ENCODE results near the gene UBE4B. TPM values are rescaled to one million over a fixed set of nuclear protein-coding genes. Genes with fewer than 3 reads are reported as not detected.

The UBE4B gene
- total RNA-seq, 1 experiment from 2014 or later, result 33.5 TPM

DNA sequence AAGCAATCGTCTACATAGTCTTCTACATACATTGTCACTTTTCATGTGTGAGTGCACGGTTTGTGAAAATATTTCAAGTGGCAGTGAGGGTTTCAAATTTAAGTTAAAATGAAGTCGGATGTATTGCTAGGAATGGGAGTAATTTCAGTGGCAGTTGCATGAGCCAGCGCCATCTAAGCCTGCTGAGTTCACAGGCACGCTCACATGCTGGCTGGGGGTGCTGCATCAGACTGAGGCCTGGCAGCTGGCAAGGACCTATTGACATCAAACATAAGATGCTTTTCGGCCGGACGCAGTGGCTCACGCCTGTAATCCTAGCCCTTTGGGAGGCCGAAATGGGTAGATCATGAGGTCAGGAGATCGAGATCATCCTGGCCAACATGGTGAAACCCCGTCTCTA is 80.7 kb downstream of the UBE4B start:
- DNase-seq (ENCODE audit: low read depth), result no peak

DNA sequence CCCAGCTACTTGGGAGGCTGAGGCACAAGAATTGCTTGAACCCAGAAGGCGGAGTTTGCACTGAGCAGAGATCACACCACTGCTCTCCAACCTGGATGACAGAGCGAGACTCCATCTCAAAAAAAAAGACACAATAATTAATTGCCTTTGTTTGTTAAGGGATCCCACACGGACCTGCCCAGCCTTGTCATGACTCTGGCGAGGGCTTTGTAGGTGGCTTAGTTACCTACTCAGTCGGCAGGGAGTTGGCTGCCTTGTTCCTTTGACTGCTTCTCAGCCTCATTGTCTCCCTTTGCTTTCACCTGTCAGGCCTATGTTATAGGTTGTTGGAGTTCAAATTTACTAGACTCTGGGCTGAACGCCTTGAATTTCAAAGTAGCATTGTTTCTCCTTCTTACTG is 82.0 kb downstream of the UBE4B start:
- no peak for DNase-seq (ENCODE audit: low read depth)

DNA sequence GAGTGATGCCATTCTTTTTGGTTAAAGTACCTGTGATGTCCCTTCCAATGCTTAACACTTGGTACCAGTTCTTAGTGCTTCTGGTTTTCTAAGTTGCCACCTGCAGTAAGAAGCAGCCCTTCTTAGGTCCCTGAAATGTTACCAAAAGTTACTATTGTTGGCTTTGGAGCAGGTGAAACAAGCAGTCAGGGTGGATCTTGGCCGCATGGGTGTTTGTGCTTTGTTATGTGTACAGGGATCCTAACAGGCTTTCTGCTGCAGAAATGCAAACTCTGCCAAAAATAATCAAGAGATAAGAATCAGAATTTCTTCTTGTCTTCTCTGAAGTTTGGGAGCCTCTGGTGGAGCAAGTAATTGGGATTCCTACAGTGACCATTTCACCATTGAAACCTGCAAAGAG is 84.4 kb downstream of the UBE4B start:
- no peak for DNase-seq (ENCODE audit: low read depth)

DNA sequence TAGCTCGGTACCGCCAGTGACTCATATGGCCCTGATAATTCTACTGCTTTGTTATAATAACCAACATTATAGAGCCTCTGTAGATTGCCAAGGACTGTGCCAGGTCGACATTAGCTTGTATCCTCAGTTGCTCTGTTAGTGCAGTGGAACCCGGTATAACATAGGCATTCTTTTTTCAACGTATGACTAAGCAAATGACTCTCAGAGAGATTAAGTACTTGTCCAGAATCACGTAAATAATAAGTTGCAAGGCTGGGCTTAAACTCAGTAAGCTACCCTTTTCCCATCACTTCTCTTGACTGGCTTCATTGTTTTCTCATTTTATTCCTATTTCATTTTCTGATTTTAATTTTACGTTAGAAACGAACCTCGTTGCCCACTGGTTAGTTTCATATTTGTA is 85.1 kb downstream of the UBE4B start:
- DNase-seq (ENCODE audit: low read depth), result no peak

DNA sequence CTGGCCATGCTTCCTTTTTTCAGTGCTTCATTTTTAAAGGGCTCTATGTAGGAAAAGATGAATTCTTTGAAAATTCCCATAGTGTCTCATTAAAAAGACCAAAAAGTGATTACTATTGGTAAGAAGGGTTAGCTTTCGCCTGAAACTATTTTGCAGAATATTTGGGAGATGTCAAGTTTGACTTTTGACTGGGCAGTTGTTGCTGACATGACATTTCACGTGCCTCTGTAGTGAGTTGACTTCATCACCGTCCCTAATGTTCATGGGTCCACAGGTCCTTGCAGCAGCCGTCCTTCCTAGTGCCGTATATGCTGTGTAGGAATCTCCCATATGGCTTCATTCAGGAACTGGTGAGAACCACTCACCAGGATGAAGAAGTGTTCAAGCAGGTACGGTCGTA is 88.9 kb downstream of the UBE4B start:
- DNase-seq (ENCODE audit: low read depth), result no peak

DNA sequence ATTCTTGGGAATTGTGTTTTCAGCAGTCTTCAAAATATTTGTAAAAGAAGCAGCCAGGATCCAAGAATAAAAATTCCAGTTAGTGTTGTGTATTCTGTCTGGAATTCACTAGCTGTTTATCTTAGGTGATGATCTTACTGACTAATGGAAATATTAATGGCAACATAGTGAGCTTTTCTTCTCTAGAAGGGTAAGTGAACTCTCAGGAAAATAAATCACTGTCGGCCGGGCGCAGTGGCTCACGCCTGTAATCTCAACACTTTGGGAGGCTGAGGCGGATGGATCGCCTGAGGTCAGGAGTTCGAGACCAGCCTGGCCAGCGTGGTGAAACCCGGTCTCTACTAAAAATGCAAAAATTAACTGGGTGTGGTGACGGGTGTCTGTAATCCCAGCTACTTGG is 90.2 kb downstream of the UBE4B start:
- no peak for DNase-seq (ENCODE audit: low read depth)

DNA sequence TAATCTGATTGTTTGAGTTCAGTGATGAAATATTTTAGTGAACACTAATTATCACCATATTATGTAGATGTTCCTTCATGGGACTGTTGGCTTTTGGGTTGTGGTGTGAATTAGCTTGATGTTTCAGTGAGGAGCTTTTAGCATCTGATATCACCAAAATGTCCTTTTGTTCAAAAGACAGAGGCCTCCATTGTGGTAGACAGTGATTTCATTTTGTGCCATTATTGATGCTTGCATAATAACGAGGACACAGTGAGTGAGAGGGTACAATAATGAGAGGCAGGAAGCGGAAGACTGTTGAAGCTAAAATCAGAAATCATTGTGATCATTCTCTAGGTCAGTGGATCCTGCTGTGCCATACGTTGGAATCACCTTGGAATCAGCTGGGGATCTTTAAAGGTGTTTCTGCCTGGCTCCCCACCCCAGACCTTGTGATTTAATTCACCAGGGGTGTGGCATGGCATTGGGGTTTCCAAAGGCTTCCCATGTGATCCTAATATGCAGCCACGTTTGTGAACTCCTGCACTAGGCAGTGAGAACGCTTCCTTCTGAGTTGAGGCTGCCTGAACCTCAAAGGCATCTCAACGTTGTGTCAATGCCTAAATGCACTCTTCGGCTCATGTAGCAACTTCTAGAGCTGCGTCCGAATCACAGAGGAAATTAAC is 95.5 kb downstream of the UBE4B start:
- DNase-seq (ENCODE audit: low read depth), result no peak

DNA sequence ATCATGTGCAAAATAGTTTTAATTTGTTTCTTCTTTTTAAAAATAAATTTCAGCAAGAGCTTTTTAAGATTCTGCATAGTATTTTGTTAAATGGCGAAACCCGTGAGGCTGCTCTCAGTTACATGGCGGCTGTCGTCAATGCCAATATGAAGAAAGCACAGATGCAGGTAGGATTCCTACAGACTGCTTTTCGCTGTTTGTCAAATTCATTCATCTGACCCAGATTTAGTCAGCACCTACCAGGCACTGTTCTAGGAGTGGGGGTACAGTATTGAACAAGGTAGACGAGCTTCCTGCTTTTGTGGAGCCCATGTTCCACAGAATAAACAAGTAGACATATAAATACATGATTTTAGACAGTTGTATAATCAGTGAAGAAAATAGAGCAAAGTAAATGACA is 99.6 kb downstream of the UBE4B start:
- no peak for DNase-seq (ENCODE audit: low read depth)

DNA sequence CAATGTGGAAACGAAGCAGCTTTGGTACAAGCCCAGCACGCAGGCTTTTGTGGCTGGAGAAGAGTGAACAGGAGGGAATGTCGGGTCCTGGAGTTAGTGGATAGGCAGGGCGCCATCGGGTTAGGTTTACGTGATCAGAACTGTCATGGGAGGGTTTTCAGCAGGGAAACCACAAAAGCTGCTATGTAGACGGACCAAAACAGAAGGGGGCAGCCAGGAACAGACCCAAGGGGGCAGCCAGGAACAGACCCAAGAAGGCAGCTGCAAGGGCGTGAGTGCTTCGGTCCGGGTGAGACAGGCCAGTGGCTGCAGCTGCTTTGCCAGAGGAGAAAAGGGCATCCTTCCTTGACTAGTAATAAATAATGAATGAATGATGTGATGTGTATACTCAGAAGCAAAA is 100.1 kb downstream of the UBE4B start:
- no peak for DNase-seq (ENCODE audit: low read depth)

DNA sequence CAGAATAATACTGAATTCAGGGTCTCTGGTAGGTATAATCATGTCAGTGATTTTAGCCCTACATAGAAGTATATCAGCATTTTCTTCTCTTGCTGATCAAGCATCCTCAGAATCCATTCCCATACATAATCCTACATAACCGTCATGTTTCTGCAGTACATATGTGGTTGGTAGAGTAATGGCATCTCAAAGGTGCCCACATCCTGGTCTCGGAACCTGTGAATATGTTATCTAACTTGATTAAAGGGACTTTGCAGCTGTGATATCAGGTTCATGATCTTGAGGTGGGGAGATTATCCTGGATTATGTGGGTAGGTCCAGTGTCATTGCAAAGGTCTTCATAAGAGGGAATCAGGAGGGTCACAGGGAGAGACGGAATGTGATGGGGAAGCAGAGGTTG is 108.2 kb downstream of the UBE4B start:
- DNase-seq (ENCODE audit: low read depth), result no peak

DNA sequence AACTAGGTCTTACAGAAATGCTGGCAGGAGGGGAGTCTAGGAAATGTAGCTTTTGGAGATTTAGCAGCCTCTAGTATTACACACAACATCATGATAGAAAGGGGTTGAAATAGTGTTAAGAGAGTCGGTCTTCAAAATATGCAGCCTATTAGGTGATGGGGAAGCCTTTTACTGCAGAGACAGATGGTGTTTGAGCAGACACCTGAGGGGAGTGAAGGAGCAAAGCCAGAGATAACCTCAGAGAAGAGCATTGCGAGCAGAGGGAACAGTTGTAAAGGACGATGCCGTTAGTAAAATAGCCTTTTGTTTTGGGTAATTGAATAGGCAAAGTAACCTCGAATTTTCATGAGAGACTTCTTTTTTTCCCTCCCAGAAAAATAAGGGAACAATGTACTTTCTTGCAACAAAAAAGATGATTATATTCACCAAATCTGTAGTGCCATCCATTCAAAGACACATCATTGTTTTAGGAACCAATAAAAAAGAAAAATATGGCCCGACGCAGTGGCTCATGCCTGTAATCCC is 111.3 kb downstream of the UBE4B start:
- no peak for DNase-seq (ENCODE audit: low read depth)

DNA sequence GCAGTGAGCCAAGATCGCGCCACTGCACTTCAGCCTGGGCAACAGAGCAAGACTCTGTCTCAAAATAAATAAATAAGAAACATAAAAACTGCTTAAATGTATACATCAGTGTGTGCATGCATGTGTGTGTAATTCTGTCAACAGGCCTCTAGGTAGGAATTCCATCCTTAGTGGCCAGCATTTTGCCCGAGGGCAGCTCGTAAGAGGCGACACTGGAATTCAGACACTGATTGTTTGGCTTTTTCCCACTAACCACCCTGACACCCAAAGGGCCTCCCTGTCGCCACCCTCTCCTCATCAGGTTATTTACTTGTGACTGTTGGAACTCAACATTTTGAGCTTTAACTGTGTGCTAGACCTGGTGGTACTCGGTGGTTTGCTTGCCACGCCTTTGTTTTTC is 113.6 kb downstream of the UBE4B start:
- peak; percentile 11 for DNase-seq (ENCODE audit: low read depth)

DNA sequence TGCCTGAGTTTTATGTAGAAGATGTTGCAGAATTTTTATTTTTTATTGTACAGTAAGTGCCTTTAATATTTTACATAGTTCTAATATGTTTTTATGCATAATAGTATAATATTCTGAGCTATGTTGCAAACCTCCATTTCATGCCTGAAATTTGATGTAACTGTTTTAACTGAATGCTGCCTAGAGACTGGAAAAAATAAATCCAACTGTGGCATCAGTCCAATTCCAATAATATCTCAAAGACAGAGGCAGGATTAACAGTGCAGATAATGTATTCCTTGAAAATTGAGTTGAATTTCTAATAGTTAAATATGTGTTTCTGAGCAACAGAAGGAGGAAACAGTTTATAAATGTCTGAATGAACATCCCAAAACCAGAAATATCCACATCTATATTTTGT is 116.5 kb downstream of the UBE4B start:
- no peak for DNase-seq (ENCODE audit: low read depth)

DNA sequence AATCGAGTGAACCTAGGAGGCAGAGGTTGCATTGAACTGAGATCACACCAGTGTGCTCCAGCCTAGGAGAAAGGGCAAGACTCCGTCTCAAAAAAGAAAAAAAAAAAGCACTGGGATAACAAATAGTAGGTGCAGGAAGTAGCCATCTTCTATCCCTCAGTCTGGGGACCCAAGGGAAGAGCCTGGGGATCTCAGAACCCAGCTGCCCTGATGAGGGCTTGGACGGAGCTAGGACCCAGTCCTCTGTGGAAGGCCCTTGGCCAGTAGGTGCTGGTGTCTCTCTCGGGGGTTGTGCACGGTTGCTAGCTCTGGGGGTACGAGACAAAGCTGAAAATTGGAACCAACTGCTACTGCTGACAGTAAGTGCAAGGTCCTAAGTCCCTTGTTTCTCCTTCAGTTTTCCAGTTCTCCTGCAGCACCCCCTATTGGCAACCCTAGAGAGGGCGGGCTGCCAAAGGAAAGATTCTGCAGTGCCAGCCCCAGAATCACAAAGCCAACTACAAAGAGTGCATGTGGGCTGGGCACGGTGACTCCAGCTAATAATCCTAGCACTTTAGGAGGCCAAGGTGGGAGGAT is 120.0 kb downstream of the UBE4B start:
- peak; percentile 50 for DNase-seq (ENCODE audit: low read depth)

DNA sequence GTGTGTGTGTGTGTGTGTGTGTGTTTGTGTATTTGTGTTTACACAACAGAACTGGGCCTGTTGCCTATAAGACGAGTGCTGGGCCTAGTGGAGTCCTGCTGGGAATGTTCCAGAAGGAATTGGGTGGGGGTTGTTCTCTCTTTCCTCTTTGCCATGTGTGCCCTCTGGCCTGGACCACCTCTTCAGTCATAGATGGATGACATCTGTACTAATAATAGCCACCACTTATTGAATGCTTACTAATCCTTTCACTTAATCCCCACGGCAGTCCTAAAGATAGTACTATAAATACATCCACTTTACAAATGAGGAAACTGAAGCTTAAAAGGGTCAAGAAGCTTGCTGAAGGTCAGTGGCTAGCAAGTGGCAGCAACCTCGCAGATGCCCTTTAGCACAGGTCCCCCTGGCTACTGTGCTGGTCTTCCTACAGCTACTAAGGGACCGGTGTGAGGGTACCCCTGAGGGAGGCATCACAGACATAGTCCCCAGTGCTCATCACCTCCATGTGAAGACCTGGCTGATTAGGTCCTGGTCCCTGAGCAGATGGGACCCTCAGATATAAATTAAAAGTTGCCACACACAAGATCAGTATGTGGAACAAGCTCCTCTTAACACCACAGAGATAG is 122.4 kb downstream of the UBE4B start:
- DNase-seq (ENCODE audit: low read depth), result no peak

DNA sequence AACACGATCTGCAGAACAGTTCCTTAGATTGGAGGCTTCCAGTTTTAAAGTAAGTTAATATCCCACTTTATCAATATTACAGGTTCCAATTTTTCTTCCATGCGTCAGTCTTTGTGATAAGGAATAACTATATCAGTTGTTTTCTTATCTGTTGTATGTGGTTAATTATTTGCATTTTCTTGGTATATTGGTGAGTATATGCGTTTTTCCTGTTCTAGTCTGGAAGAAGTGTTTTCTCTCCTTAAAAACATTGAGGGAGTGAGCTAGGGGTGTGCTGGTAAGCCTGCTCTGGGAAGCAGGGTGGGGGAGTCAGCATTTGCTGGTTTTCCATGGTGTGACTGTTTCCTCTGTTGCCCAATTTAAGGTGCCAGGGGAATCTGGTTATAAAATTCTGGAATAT is 127.4 kb downstream of the UBE4B start:
- DNase-seq (ENCODE audit: low read depth), result no peak

DNA sequence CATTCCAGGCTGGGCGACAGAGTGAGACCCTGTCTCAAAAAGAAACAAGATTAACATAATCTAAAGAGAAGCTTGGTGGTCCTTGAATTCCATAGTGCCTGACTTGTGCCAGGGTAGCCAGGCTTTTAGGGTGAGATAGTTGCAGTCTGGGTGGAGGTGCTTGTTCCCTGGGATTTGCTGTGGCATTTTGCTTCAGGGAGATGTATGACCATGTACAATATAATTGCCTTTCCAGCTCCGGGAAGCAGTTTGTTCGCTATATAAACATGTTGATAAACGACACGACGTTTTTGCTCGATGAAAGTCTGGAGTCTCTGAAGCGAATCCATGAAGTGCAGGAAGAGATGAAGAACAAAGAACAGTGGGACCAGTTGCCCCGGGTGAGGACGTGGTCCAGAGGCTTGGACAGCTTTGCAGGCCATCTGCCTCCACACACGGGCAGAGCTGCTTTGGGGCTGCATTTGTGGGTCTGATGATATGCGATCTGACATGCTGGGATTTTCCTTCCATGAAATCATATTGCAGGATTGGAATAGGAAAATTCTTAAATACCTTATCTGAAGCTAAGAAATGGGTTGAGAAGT is 128.2 kb downstream of the UBE4B start:
- DNase-seq (ENCODE audit: low read depth), result no peak

DNA sequence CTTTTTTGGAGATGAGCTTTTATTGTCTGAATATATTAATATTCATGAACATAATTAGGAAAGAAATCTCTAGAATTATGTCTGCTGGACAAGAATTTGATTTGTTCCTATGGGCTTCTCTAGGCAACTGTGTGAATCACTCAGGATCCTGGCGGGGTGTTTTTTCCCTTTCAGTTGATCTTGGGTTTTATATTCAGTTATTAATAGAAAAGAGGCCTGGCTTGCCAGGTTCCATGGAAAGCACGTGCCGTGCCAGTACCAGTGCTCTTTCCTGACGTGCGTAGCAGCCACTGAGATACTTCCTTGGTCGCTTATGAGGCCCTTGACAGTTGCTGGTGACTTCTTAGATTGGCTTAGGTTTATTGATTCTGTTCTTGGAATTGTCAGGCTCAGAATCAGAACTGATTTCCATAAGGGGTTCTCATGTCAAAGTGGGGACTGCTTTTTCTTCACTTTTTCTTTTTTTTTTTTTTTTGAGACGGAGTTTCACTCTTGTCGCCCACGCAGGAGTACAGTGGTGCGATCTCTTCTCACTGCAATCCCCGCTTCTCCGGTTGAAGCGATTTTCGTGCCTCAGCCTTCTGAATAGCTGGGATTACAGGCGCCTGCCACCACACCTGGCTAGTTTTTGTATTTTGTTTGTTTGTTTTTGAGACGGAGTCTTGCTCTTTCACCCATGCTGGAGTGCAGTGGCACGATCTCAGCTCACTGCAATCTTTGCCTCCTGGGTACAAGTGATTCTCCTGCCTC is 129.0 kb downstream of the UBE4B start:
- DNase-seq (ENCODE audit: low read depth), result no peak

DNA sequence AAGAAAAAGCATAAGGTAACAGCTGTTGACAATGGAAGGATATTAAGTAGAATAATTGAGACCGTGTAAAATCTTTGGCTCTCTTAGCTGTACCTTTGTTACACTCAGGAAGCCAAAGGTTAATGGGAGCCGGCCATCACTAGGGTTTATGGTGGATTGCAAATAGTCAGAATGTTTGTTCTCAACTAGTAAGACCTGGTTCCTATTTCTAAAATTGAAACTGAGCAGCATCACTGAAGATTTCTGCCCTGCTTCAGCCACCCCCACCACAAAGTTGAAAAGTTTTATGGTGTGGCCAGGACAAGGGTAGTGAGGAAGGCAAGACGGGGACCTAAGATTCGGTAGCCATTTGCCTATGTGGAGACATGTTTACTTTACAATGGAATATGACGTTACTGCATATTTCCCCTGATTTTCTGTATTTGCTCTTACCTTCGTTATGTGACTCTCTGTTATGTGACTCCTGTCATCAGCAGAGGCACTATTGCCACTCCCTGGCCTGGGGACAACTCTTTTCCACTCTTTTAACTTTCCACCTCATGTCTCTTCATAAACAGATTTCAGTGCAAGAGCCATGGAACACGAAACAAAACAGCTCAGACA is 136.3 kb downstream of the UBE4B start:
- DNase-seq (ENCODE audit: low read depth), result no peak

DNA sequence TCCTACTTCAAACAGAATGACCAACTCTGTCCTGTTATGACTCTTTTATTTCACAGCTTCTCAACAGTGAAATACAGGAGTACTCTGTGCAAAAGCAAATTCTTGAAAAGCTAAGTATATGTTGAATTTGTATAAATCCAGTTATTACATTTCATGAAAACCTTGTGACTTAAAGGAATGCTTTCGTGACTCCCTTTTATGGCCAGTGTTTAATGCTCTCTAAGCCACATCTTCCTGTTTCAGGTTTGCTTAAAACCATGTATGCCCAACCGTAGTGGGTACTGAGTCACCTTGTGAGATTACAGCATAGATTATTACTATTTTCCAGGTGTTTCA is 137.4 kb downstream of the UBE4B start:
- DNase-seq (ENCODE audit: low read depth), result no peak

DNA sequence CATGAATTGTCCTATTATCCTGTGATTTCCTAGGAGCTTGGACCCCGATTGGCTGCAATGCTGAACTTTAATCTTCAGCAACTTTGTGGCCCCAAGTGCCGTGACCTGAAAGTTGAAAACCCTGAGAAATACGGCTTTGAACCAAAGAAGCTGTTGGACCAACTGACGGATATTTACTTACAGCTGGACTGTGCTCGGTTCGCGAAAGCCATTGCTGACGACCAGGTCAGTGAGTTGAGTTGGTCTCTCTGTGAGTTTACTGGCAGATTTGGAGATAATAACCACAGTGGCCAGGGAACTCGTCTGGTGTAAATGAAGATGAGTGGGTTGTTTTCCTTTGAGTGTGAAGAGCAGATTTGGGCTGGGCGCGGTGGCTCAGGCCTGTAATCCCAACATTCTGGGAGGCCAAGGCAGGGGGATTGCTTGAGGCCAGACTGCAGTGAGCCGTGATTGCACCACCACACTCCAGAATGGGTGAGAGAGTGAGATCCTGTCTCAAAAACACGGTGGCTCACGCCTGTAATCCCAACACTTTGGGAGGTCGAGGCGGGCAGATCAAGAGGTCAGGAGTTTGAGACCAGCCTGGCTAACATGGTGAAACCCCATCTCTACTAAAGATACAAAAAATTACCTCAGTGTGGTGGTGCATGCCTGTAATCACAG is 138.5 kb downstream of the UBE4B start:
- no peak for DNase-seq (ENCODE audit: low read depth)

All from RPMI7951 (cell line).